Neural cell (in vitro differentiated cells): ENCODE measurements around the gene SV2A. TPM values are rescaled to one million over a fixed set of nuclear protein-coding genes. Genes with fewer than 3 reads are reported as not detected.

Experiments used
- H2AFZ ChIP-seq: fragments of 200-600, 300-800 bp; sonication (generic), shearing (Covaris generic); 2 replicates; pipeline ENCODE4 v1.6.0; 2014; ENCODE audit warnings: low read depth, mild to moderate bottlenecking, antibody characterized with exemption, low read length, moderate library complexity
- H3F3A ChIP-seq: fragments of 200-600 bp; shearing (Covaris generic); 2 replicates; pipeline ENCODE4 v1.6.1; 2016; ENCODE audit warnings: mild to moderate bottlenecking, moderate library complexity, mixed read lengths, antibody characterized with exemption, low read length; ENCODE audit not compliant: insufficient read depth, poor library complexity, severe bottlenecking
- H3K27ac ChIP-seq: fragments of 200-600, 300-800 bp; sonication (generic), shearing (Covaris generic); 2 replicates; pipeline ENCODE4 v1.5.1; 2014; ENCODE audit warnings: mild to moderate bottlenecking, low read length, moderate library complexity
- H3K27me3 ChIP-seq: fragments of 300-800, 200-600 bp; sonication (generic), shearing (Covaris generic); 2 replicates; pipeline ENCODE4 v1.6.0; 2014; ENCODE audit warnings: mild to moderate bottlenecking, low read depth, low read length, moderate library complexity; ENCODE audit not compliant: insufficient read depth
- H3K36me3 ChIP-seq: fragments of 300-800, 200-600 bp; sonication (generic), shearing (Covaris generic); 2 replicates; pipeline ENCODE4 v1.5.1; 2014; ENCODE audit warnings: mild to moderate bottlenecking, antibody characterized with exemption, low read length, moderate library complexity; ENCODE audit not compliant: insufficient read depth
- H3K4me2 ChIP-seq: fragments of 300-800, 200-600 bp; sonication (generic), shearing (Covaris generic); 2 replicates; pipeline ENCODE4 v1.6.0; 2014; ENCODE audit warnings: mild to moderate bottlenecking, low read length
- H3K4me3 ChIP-seq: fragments of 300-800, 200-600 bp; sonication (generic), shearing (Covaris generic); 2 replicates; pipeline ENCODE4 v1.5.1; 2014; ENCODE audit warnings: mild to moderate bottlenecking, low read length, moderate library complexity
- H3K79me2 ChIP-seq: fragments of 200-600 bp; shearing (Covaris generic); replicated peaks from 2 replicates; pipeline ENCODE4 v1.6.0; 2014; ENCODE audit warnings: mild to moderate bottlenecking, low read length, moderate library complexity; ENCODE audit not compliant: insufficient read depth
- H3K9ac ChIP-seq: fragments of 300-800, 200-600 bp; sonication (generic), shearing (Covaris generic); 2 replicates; pipeline ENCODE4 v1.6.1; 2016; ENCODE audit warnings: mild to moderate bottlenecking, low read length, mixed read lengths
- H3K9me2 ChIP-seq: fragments of 200-600 bp; shearing (Covaris generic); 2 replicates; pipeline ENCODE4 v1.6.1; 2016; ENCODE audit warnings: mild to moderate bottlenecking, low read length, mixed read lengths; ENCODE audit not compliant: insufficient read depth
- H3K9me3 ChIP-seq: fragments of 200-600, 300-800 bp; sonication (generic), shearing (Covaris generic); 2 replicates; pipeline ENCODE4 v1.6.1; 2016; ENCODE audit warnings: mild to moderate bottlenecking, mixed run types, low read length, moderate library complexity, mixed read lengths
- H4K20me1 ChIP-seq: fragments of 200-600 bp; shearing (Covaris generic); 2 replicates; pipeline ENCODE4 v1.6.1; 2016; ENCODE audit warnings: mild to moderate bottlenecking, mixed run types; ENCODE audit not compliant: insufficient read depth
- CTCF ChIP-seq: fragments of 450-650 bp; IDR thresholded peaks from 2 replicates; pipeline ENCODE4 v1.5.1; 2014; ENCODE audit warnings: antibody characterized with exemption, mild to moderate bottlenecking, moderate library complexity; ENCODE audit not compliant: poor library complexity, severe bottlenecking
- EP300 ChIP-seq: fragments of 450-650 bp; conservative IDR thresholded peaks from 2 replicates; pipeline ENCODE4 v1.6.1; 2014; ENCODE audit warnings: antibody characterized with exemption, mild to moderate bottlenecking, moderate library complexity; ENCODE audit not compliant: poor library complexity, severe bottlenecking
- EZH2 ChIP-seq: fragments of 200-600, 300-800 bp; shearing (Covaris generic), sonication (generic); IDR thresholded peaks from 2 replicates; pipeline ENCODE4 v1.6.1; 2014; ENCODE audit warnings: antibody characterized with exemption, low read length, borderline replicate concordance, mild to moderate bottlenecking; ENCODE audit not compliant: insufficient read depth, poor library complexity, severe bottlenecking
- MXI1 ChIP-seq: fragments of 450-650 bp; conservative IDR thresholded peaks from 2 replicates; pipeline ENCODE4 v1.6.1; 2014; ENCODE audit warnings: antibody characterized with exemption, mild to moderate bottlenecking; ENCODE audit not compliant: poor library complexity, severe bottlenecking
- POLR2AphosphoS5 ChIP-seq: IDR thresholded peaks from 2 replicates; pipeline ENCODE4 v1.6.1; 2012
- RAD21 ChIP-seq: fragments of 450-650 bp; conservative IDR thresholded peaks from 2 replicates; pipeline ENCODE4 v1.6.1; 2014; ENCODE audit warnings: antibody characterized with exemption, mild to moderate bottlenecking, moderate library complexity
- REST ChIP-seq: IDR thresholded peaks from 2 replicates; pipeline ENCODE4 v1.6.1; 2012; ENCODE audit warnings: borderline replicate concordance
- SMC3 ChIP-seq: fragments of 450-650 bp; conservative IDR thresholded peaks from 2 replicates; pipeline ENCODE4 v1.6.1; 2014; ENCODE audit warnings: antibody characterized with exemption, mild to moderate bottlenecking, moderate library complexity; ENCODE audit not compliant: poor library complexity
- TAF1 ChIP-seq: IDR thresholded peaks from 2 replicates; pipeline ENCODE4 v1.6.1; 2012; ENCODE audit warnings: low read depth
- polyA plus RNA-seq: library from polyadenylated mRNA; depleted of rRNA; stranded (reverse); fragments of >200 nt; gene quantifications from 2 replicates; pipeline ENCODE4 v1.2.3, GENCODE V29; 2014

The SV2A gene
- polyA plus RNA-seq, 1 donor from 2014 or later: 78.1 TPM

DNA sequence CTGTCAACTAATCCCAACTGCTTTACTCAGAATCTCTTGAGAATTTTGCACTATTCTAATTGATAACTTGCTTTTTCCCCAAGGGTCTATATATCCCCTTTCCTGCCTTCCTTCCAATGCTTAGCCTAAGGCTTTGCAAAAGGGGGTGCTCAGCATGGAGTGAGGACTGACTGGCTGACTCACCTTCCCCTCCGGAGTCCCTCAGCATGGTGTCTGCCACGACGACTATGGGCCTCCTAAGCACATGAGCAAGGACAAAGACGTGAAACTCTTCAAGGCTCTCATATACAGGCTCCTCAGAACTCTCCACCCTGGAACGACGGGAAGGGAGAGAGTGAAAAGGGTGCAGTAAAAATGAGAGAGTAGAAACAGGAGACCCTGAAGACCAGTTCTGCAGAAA, 32.3 kb upstream of the SV2A start:
- Histone ChIP-seq H3K36me3 (no peaks in the 10 kb centered on the region), H3K27me3 (no peaks in the 10 kb centered on the region), H3K27ac (no peak overlapping the region), H3K79me2 (no peaks in the 10 kb centered on the region), H3K9ac (no peak overlapping the region), H2AFZ (no peak overlapping the region), H3F3A (no peaks in the 10 kb centered on the region), H3K4me2 (no peak overlapping the region), H4K20me1 (no peaks in the 10 kb centered on the region), H3K9me2 (no peaks in the 10 kb centered on the region), H3K4me3 (no peak overlapping the region), H3K9me3 (no peaks in the 10 kb centered on the region)
- TF ChIP-seq TAF1 (no peak), RAD21 (no peak), MXI1 (no peak), REST (no peak), SMC3 (no peak), POLR2AphosphoS5 (no peak), EP300 (no peak), CTCF (no peak), EZH2 (no peak)

DNA sequence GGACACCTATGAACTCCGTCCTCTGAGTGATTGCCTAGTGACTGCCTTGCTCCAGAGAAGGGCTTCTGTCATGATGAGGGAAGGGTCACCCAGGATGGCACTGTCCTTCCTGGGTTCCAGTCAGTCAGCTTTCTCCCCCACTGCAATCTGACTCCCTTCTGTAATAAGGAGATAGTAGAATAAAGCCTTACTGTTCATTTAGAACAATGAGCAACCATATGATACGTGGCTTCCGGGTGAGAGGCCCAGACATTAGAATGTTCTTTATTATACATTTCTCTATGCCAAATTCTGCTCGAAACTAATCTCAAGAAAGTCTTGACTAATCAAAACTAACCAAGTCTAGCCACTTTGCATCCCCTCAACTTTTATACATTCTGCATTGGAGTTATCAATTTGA, 27.6 kb upstream of the SV2A start:
- no peaks in the 10 kb centered on the region for H3K79me2 ChIP-seq
- no peak for TF ChIP-seq TAF1
- TF ChIP-seq EP300: no peak
- no peak for TF ChIP-seq POLR2AphosphoS5
- no peak for TF ChIP-seq CTCF
- no peak for TF ChIP-seq REST
- TF ChIP-seq EZH2: no peak
- no peak for TF ChIP-seq SMC3
- H2AFZ ChIP-seq: no peak overlapping the region
- H3K9me2 ChIP-seq: no peaks in the 10 kb centered on the region
- H3K9me3 ChIP-seq: no peaks in the 10 kb centered on the region
- no peaks in the 10 kb centered on the region for H3F3A ChIP-seq
- H3K27ac ChIP-seq: no peak overlapping the region
- no peaks in the 10 kb centered on the region for H4K20me1 ChIP-seq
- H3K4me3 ChIP-seq: no peak overlapping the region
- no peak overlapping the region for H3K4me2 ChIP-seq
- no peak overlapping the region for H3K9ac ChIP-seq
- H3K36me3 ChIP-seq: no peaks in the 10 kb centered on the region
- H3K27me3 ChIP-seq: no peaks in the 10 kb centered on the region
